Nucleus accumbens (tissue), 56 donors: Measurements from ENCODE around the gene HDAC9.
A peak's percentile ranks its signal among the peaks of the same experiment; 100 is the strongest.

Experiments used
- DNase-seq, 56 donors: peaks; one replicate each; lab custom pipeline; 2025; lab: John Stamatoyannopoulos, UW

The HDAC9 gene

DNA sequence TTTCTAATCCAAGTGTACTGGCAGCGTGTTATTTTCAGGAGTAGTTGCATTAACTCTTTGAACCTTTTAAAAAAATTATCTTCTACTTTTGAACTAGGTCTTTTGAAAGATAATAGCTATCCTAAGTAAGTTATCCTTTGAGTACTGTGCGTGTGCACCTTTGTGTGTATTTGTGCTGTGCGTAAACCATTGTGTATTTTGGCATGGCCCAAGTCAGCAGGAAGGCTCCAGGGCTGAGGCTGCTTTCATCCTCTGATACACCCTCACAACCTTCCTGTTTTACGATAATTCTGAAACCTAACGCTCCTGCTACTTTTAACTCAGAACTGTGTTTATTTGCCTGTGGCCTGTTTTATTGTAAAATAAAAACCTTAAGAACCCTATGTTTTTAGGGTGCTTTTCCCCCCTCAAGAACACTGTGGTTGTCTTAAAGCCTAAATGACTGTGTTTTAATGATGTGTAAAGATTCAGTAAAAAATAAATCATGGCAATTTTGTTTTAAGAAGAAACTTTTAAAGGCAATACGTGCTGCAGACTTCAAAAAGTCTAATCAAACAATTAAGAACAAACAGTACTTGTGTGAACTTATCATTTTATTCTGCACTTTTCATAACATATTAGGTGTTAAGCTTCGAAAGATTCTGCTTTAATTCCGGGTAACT, 57.5 kb downstream of the HDAC9 start:
- DNase-seq: no peak

DNA sequence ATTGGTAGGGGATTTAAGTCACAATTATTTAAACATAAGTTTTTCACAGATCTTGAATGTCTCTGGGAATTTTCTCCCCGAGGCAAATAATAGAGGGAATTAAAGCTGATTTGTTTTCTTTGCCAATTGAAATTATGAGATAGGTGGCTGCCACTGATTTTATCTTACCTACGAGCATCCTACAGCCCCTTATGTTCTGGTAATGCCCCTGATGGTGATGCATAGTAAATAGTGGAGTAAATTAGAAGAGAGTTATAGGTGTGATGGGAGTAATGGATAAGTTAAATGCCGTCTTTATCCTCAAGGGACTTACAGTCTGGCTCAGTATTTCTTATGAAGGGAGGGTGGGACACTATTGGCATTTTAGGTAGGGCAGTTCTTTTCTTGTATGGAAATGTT, 58.1 kb downstream of the HDAC9 start:
- no peak for DNase-seq

GRCh38 chr7:18555120-18555519, 59.6 kb downstream of the HDAC9 start:
- DNase-seq: no peak

DNA sequence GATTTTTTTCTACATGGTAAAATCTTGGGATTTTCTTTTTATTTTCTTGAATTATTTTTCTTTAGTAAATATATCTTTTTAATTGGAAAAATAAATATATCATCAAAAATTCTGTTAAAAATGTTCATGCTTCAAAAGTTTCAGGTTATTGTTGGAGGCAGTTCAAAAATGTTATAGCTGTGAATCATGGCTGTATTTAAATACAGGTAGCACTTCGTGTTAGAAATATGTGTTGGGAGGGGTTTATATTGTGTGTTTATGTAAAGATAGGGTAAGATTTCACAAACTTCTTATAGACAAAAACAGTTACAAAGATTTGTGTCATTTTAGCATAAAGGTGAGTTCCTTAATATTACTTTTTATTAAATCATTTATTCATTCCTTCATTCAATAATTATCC, 60.4 kb downstream of the HDAC9 start:
- no peak for DNase-seq

GRCh38 chr7:18558503-18558902, 63.0 kb downstream of the HDAC9 start:
- no peak for DNase-seq

- no peak for DNase-seq
Measured at GRCh38 chr7:18558910-18559309, 63.4 kb downstream of the HDAC9 start.

DNA sequence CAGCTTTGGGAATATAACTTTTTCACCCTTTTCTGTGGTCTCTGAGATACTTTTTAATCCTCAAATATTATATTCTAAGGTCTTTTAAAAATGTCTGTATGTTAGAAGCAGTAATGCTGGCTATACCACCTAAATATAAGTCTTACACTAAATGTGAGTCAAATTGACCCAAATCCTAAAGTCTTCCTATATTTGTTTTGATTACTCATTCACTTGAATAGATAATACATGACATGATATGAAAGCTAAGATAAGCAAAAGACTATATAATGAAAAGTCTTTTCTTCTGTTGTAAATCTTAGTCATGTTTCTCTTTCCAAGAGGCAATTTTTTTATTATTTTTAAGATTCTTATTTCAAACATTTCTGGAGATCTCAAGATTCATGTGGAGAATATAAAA, 64.2 kb downstream of the HDAC9 start:
- DNase-seq: no peak

DNA sequence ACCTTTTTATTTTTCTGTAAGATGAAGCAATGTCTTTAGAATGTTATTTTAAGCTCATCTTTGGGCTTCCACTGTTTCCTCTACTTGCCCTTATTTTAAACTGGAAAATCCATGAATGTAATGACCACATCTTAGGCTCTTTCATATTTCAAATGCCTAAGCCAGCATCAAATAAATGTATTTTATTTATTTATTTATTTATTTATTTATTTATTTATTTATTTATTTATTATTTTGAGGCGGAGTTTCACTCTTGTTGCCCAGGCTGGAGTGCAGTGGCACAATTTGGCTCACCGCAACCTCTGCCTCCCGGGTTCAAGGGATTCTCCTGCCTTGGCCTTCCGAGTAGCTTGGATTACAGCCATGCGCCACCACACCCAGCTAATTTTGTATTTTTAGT, 69.2 kb downstream of the HDAC9 start:
- DNase-seq: no peak

DNA sequence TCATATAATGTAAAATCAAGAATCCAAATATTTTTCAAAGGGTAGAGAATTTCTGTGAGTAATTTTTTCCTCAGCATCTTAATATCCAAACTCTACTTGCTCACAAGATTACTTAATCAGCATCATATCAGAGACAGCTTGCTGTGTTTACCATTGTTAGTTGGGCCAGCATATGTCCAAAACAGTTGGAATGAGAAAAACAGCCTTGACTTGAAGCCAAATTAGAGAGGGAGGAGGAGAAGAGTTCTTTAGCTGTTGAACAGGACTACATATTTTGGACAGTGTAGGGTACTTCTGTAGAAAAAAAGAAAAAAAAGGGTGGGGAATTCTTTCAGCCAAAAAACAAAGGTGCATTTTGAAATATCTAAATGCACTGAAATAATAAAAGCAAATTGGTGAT, 69.8 kb downstream of the HDAC9 start:
- no peak for DNase-seq

DNA sequence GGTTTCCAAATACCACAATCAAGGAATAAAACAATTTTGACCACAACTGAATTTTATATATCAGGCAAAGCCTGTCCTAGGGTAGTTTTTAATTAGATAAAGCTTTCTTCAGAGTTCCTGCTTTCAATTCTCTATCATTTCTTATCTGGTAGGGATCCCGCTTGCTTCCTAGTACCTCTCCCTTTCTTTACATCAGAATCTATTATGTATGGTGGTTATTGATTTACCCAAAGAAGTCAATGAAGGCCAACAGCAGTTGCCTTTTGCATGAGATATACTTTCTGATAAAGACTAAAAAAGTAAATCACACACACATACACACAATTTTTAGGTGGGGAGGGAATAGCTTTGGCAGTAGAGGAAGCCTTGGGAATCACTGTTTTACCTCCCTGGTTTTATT, 70.7 kb downstream of the HDAC9 start:
- DNase-seq: no peak

- DNase-seq: no peak
Measured at GRCh38 chr7:18566829-18567228, 71.3 kb downstream of the HDAC9 start.

DNA sequence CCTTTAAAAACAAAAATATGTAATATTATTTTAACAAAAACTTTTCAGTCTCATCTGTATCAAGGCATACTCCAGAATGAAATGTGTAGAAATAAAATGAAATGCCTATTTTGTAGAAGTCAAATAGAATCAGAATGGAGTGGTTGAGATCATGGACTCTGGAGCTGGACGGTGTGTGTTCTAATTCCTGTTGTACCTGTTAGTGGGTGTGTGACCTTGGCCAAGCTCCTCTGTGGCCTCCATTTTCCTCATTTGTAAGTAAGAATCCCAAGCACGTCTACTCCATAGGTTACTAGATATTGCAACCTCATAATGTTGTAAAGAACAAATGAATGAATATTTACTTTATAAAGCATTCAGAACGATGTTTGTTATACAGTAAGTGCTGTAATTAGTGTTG, 74.9 kb downstream of the HDAC9 start:
- DNase-seq: no peak

- peak in 4 of 56 donors; percentile 5 to 33 (median 12) for DNase-seq
Measured at GRCh38 chr7:18570890-18571478, 75.4 kb downstream of the HDAC9 start.

- DNase-seq: no peak
Measured at GRCh38 chr7:18572154-18572553, 76.6 kb downstream of the HDAC9 start.

DNA sequence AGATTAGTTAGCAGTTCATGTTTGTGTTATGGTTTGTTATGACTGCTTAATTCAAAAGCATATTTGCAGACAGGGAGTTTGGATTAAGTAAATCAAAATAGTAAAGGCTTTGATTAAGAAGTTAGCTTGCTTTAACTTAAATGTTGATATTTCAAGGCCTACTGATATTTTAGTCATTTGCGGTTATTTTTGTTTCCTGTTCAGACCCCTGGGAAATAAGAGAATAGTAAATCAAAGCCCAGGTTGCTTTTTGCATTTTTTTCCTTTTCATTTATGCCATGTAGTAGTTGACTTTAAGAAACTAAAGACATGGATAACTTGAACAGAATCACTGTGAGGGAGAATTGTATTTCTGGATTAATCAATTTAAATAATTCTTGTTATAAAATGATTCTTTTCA, 77.3 kb downstream of the HDAC9 start:
- no peak for DNase-seq

DNA sequence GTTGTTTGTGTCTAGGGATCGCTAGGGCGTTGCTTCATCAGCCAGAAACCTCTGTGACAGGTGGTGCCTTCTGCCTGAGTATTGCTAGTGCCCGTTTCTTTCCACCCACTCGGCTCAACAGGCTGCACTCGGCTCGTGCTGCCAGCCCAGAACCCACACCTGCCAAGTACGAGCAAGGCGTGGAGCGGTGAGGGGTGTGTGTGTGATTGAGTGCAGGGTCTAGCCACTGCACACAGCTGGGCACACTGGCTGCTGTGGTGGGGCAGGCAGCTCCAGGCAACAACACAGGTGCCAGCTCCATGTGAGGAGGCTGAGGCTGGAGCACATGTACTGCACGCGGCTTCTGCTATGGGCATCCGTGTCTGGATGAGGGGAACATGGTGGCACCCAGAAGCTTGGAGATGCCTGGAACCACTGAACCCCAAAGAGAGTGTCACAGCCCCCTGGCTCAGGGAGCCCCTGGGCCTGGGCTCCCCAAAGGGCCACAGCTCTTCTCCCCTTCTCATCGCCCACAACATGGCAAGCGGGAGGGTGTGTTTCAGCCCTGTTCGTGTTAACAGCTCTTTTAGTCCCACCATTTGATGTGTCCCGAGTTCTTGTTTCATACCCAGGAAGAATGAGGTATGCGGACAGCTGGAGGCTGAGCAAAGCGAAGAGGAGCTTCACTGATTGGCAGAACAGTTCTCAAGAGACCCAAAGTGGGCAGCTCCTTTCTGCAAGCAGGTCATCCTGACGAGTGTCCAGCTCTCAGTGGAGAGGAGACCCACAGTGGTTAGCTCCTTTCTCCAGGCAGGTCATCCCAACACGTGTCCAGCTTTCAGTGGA, 78.1 kb downstream of the HDAC9 start:
- no peak for DNase-seq

GRCh38 chr7:18574235-18574540, 78.6 kb downstream of the HDAC9 start:
- DNase-seq: no peak

- no peak for DNase-seq
Measured at GRCh38 chr7:18574676-18575075, 79.1 kb downstream of the HDAC9 start.

DNA sequence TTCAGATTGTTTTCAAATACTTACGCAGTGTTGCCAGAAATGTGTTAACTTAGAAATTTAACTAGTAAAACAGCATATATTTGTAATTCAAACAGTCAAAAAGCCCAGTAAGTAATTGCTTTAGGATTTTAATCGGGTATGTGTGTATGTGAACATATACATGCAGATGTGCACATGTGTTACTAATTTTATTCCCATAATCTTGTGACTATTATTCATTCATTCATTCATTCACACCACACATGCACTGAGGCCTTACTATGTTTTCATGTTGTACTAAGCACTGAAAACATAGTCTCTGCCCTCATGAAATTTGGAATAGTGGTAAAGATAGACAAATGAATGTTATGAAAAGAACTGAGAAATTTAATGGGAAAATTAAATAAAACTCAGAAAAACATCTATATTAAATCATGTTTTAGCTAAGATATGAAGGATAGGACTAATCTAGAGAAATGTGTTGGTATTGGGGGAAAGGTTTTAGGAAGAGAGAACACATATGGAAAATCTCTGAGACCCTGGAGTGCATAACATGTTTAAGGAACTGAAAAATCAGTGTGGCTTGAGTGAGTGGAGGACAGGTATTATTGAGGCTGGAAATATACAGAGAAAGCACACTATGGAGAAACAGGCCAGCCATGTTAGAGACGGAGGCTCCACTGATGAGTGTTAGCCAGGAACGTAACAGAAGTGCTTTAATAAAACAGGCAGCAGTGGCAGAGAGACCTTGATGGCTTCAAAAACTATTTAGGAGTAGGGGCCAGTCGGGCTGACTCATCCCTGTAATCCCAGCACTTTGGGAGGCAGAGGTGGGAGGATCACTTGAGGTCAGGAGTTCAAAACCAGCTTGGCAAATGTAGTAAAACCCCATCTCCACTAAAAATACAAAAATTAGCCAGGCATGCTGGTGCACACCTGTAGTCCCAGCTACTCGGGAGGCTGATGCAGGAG, 80.3 kb downstream of the HDAC9 start:
- DNase-seq: no peak

DNA sequence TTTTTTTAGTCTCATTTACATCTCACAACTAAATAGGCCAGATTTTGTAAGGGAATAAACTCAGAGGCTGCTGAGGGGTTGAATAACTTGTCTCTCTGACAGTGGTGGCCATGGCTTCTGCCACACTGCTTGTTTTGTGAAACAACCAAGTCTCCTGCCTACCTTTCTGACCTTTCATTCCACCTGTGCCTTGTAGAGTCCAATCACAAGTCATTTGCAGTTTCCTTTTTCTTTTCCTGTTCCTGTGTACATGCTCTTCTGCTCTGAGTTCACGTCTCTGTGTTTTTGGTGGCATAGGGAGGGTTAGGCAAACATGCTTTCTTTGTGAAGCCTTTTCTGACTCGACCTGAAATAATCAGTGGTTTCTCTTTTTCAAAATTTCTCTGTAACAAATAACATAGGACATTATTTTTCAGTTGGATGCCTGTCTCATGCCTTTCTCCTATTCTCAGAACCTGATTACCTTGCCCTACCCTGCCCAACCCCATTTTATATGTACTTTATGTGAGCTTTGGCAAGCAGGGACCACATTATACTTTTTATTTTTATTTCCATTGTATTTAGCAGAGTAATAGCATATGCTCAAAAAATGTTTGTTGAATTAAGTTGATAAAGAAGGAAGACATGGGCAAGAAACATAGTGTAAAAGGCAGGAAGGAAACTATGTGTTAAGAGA, 81.7 kb downstream of the HDAC9 start:
- DNase-seq: no peak
